Nephron progenitor cell (in vitro differentiated cells): ENCODE measurements around the gene ITPR1.

Experiments
- DNase-seq: peaks from one replicate; pipeline ENCODE4 v3.0.0; 2021
- H3K27ac Mint-ChIP-seq: 2 replicates; pipeline ENCODE4 v1.8.0; 2021; ENCODE audit warnings: mild to moderate bottlenecking, moderate library complexity, mixed read lengths
- H3K27me3 Mint-ChIP-seq: 2 replicates; pipeline ENCODE4 v1.8.0; 2021; ENCODE audit warnings: mild to moderate bottlenecking, low read depth, mixed read lengths; ENCODE audit not compliant: poor library complexity
- H3K36me3 Mint-ChIP-seq: 2 replicates; pipeline ENCODE4 v1.8.0; 2021; ENCODE audit warnings: low read depth, mixed read lengths
- H3K4me1 Mint-ChIP-seq: 2 replicates; pipeline ENCODE4 v1.8.0; 2021; ENCODE audit warnings: mixed read lengths
- H3K4me3 Mint-ChIP-seq: 2 replicates; pipeline ENCODE4 v1.8.0; 2021; ENCODE audit warnings: mild to moderate bottlenecking, moderate library complexity, mixed read lengths
- H3K9me3 Mint-ChIP-seq: 2 replicates; pipeline ENCODE4 v1.8.0; 2021; ENCODE audit warnings: mild to moderate bottlenecking, moderate library complexity, mixed read lengths
- TF ChIP-seq, protein P1 (sequence below): fragments of 200-600 bp; sonication (generic); IDR thresholded peaks from 2 replicates; pipeline ENCODE4 v1.5.0; 2021; ENCODE audit warnings: antibody characterized with exemption

ITPR1 gene

DNA sequence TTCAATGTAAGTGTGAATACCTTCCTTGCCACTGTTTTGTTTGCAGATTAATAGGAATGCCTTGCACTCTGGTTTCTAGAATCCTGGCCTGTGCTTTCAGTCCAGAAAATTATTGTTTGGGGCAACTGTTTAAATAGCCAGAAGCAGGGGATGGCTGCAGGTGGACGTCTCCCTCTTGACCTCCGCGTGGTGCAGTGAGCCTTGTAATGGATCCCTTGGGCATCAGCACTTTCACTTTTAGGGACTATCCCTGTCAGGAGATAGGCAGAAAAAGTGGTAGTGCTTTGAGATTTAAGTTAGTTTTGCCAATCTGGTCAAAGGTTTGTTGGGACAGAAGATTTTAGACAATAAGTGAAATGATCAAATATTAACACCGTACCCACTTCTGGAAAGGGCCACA is 307.4 kb downstream of the ITPR1 start:
- DNase-seq, result no peak
- Mint-ChIP-seq H3K27ac (peak overlapping the region; percentile 56), H3K4me1 (no peaks in the 10 kb centered on the region), H3K4me3 (no peak overlapping the region), H3K36me3 (peaks cover 100% of the 10 kb centered on the region), H3K9me3 (no peaks in the 10 kb centered on the region), H3K27me3 (no peaks in the 10 kb centered on the region)
- TF ChIP-seq, protein P1, sequence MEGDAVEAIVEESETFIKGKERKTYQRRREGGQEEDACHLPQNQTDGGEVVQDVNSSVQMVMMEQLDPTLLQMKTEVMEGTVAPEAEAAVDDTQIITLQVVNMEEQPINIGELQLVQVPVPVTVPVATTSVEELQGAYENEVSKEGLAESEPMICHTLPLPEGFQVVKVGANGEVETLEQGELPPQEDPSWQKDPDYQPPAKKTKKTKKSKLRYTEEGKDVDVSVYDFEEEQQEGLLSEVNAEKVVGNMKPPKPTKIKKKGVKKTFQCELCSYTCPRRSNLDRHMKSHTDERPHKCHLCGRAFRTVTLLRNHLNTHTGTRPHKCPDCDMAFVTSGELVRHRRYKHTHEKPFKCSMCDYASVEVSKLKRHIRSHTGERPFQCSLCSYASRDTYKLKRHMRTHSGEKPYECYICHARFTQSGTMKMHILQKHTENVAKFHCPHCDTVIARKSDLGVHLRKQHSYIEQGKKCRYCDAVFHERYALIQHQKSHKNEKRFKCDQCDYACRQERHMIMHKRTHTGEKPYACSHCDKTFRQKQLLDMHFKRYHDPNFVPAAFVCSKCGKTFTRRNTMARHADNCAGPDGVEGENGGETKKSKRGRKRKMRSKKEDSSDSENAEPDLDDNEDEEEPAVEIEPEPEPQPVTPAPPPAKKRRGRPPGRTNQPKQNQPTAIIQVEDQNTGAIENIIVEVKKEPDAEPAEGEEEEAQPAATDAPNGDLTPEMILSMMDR, result no peak

DNA sequence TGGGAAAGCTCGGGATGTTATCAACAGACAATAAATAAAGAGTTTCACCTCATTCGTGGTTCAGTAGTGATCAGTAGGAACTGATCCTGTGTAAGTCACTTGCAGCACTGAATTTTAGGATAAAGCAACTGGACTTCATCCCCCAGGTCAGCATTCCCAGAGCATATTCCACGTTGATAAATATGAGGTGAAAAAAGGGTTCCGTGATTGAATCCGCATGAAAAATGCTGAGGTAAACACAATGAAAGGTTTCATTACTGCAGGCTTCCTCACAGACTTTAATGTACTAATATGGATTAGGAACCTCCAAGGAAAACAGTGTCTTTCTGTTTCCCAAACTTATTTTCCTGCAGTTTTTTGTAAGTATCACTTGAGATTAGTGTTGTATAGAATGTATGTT is 308.7 kb downstream of the ITPR1 start:
- peak overlapping the region; percentile 67 for H3K27ac Mint-ChIP-seq
- DNase-seq, result no peak
- H3K27me3 Mint-ChIP-seq, result no peaks in the 10 kb centered on the region
- H3K9me3 Mint-ChIP-seq, result no peaks in the 10 kb centered on the region
- TF ChIP-seq, protein P1, result no peak
- H3K4me3 Mint-ChIP-seq, result no peak overlapping the region
- H3K36me3 Mint-ChIP-seq, result peaks cover 100% of the 10 kb centered on the region
- no peaks in the 10 kb centered on the region for H3K4me1 Mint-ChIP-seq

DNA sequence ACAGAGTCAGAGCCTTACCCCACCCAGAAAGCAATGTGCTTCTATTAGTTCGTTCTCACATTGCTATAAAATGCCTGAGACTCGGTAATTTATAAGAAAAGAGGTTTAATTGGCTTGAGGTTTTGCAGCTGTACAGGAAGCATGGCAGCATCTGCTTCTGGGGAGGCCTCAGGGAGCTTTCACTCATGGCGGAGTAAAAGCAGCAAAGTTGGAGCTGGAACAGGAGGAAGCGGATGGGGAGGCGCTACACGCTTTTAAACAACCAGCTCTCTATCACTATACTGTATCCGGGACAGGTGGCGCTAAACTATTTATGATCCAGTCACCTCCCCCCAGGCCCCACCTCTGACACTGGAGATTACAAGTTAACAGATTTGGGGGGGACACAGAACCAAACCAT is 309.8 kb downstream of the ITPR1 start:
- Mint-ChIP-seq H3K27ac (no peak overlapping the region), H3K27me3 (no peaks in the 10 kb centered on the region), H3K9me3 (no peaks in the 10 kb centered on the region), H3K36me3 (peaks cover 100% of the 10 kb centered on the region), H3K4me1 (no peaks in the 10 kb centered on the region), H3K4me3 (no peak overlapping the region)
- DNase-seq, result no peak
- TF ChIP-seq, protein P1, result no peak

DNA sequence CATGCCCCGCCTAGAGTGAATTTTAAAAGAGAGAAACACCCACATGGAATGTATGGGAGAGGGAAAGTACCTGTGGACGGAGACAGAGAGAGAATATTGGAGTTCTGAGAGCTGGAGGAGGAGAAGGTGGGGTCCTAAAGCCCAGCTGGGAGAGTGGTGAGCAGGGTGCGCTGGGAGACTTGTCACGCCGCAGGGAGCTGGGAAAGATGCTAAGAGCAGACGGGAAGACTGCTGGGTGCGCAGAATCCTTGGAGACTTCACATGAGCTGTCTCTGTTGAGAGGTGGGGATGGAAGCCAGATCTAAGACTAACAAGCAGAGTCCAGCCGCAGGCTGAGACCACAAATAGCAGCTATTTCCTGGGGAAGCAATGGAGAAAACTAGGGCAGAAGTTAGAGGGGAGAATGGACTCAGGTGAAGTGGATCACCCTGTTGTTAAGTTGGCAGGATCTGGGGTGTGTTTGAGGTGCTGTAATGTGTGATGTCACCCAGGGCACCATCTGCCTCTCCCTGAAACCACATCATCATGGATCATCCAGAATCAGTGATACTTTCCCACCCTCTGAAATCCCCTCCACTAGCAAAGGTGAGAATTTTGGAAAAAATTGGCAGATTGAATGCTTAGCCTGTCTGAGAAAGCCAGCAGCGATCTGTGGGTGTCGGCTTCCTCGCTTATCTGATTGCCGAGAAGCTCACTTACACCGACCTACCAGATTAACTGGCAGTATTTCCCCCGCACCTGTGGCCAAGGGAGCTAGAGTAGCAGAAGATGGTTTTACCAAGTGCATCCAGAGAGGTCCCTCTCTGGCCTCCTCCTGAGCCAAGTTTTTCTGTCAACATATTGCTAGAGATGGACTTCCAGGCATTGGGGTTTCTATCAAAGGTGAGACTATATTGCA is 311.3 kb downstream of the ITPR1 start:
- no peak overlapping the region for H3K4me3 Mint-ChIP-seq
- no peaks in the 10 kb centered on the region for H3K4me1 Mint-ChIP-seq
- no peak for DNase-seq
- TF ChIP-seq, protein P1, result no peak
- no peaks in the 10 kb centered on the region for H3K27me3 Mint-ChIP-seq
- no peaks in the 10 kb centered on the region for H3K9me3 Mint-ChIP-seq
- H3K36me3 Mint-ChIP-seq, result peaks cover 95% of the 10 kb centered on the region
- no peak overlapping the region for H3K27ac Mint-ChIP-seq

- Mint-ChIP-seq H3K9me3 (no peaks in the 10 kb centered on the region), H3K36me3 (peaks cover 94% of the 10 kb centered on the region), H3K4me1 (no peaks in the 10 kb centered on the region), H3K4me3 (no peak overlapping the region), H3K27ac (peak overlapping the region; percentile 9), H3K27me3 (no peaks in the 10 kb centered on the region)
- no peak for DNase-seq
- TF ChIP-seq, protein P1, result no peak
These were observed 312.5 kb downstream of the ITPR1 start for GRCh38 chr3:4805662-4806061.

- no peak overlapping the region for H3K4me3 Mint-ChIP-seq
- no peak for DNase-seq
- no peak overlapping the region for H3K27ac Mint-ChIP-seq
- TF ChIP-seq, protein P1, result no peak
- no peaks in the 10 kb centered on the region for H3K9me3 Mint-ChIP-seq
- H3K4me1 Mint-ChIP-seq, result no peaks in the 10 kb centered on the region
- H3K27me3 Mint-ChIP-seq, result no peaks in the 10 kb centered on the region
- H3K36me3 Mint-ChIP-seq, result peaks cover 93% of the 10 kb centered on the region
These were observed 313.5 kb downstream of the ITPR1 start for GRCh38 chr3:4806535-4807108.
